ENCODE results near the gene TAF5.

- TF ChIP-seq POLR2A (IDR thresholded peaks at IDR 0.05), result no peak
- no peak for TF ChIP-seq EP300 (IDR thresholded peaks at IDR 0.05)
Measured at GRCh38 chr10:103417601-103418000, 49.8 kb downstream of the TAF5 start.

Measured in tibial nerve (tissue), 3 donors.